ENCODE data around the gene NME7.

NME7 gene

GRCh38 chr1:169240449-169241232 is 127.0 kb downstream of the NME7 start:
- TF ChIP-seq SPI1 (IDR thresholded peaks at IDR 0.05; ENCODE audit: low read depth, low read length) (no peak), POU2F2 (IDR thresholded peaks at IDR 0.05; ENCODE audit: low read depth, low read length) (no peak), POLR2A (IDR thresholded peaks at IDR 0.05; ENCODE audit: low read depth, low read length) (no peak), POLR2AphosphoS5 (IDR thresholded peaks at IDR 0.05; ENCODE audit: low read depth, low read length) (no peak), TAF1 (IDR thresholded peaks at IDR 0.05; ENCODE audit: low read depth, low read length) (no peak), PAX5 (IDR thresholded peaks at IDR 0.05; ENCODE audit: insufficient read depth, low read length, severe bottlenecking) (no peak)
- no peak for DNase-seq (ENCODE audit: insufficient read length, low spot score)
- no peak for FAIRE-seq

- no peak for FAIRE-seq
- TF ChIP-seq TAF1 (IDR thresholded peaks at IDR 0.05; ENCODE audit: low read depth, low read length) (no peak), POU2F2 (IDR thresholded peaks at IDR 0.05; ENCODE audit: low read depth, low read length) (no peak), PAX5 (IDR thresholded peaks at IDR 0.05; ENCODE audit: insufficient read depth, low read length, severe bottlenecking) (no peak), POLR2AphosphoS5 (IDR thresholded peaks at IDR 0.05; ENCODE audit: low read depth, low read length) (no peak), POLR2A (IDR thresholded peaks at IDR 0.05; ENCODE audit: low read depth, low read length) (no peak), SPI1 (IDR thresholded peaks at IDR 0.05; ENCODE audit: low read depth, low read length) (no peak)
- no peak for DNase-seq (ENCODE audit: insufficient read length, low spot score)
These were observed 130.7 kb downstream of the NME7 start for GRCh38 chr1:169236880-169237279.

- no peak for DNase-seq (ENCODE audit: insufficient read length, low spot score)
- TF ChIP-seq TAF1 (IDR thresholded peaks at IDR 0.05; ENCODE audit: low read depth, low read length), result no peak
- TF ChIP-seq POLR2AphosphoS5 (IDR thresholded peaks at IDR 0.05; ENCODE audit: low read depth, low read length), result no peak
- TF ChIP-seq POLR2A (IDR thresholded peaks at IDR 0.05; ENCODE audit: low read depth, low read length), result no peak
- FAIRE-seq, result no peak
These were observed 131.5 kb downstream of the NME7 start for GRCh38 chr1:169236143-169236542.

- no peak for TF ChIP-seq POLR2AphosphoS5 (IDR thresholded peaks at IDR 0.05; ENCODE audit: low read depth, low read length)
- TF ChIP-seq PAX5 (IDR thresholded peaks at IDR 0.05; ENCODE audit: insufficient read depth, low read length, severe bottlenecking), result no peak
- TF ChIP-seq SPI1 (IDR thresholded peaks at IDR 0.05; ENCODE audit: low read depth, low read length), result no peak
- TF ChIP-seq TAF1 (IDR thresholded peaks at IDR 0.05; ENCODE audit: low read depth, low read length), result no peak
- no peak for TF ChIP-seq POLR2A (IDR thresholded peaks at IDR 0.05; ENCODE audit: low read depth, low read length)
- TF ChIP-seq POU2F2 (IDR thresholded peaks at IDR 0.05; ENCODE audit: low read depth, low read length), result no peak
- DNase-seq (ENCODE audit: insufficient read length, low spot score) (no peak), FAIRE-seq (no peak)
These were observed 132.0 kb downstream of the NME7 start for GRCh38 chr1:169235568-169235967.

- DNase-seq (ENCODE audit: insufficient read length, low spot score) (no peak), FAIRE-seq (no peak)
- TF ChIP-seq POLR2AphosphoS5 (IDR thresholded peaks at IDR 0.05; ENCODE audit: low read depth, low read length) (no peak), POLR2A (IDR thresholded peaks at IDR 0.05; ENCODE audit: low read depth, low read length) (no peak), TAF1 (IDR thresholded peaks at IDR 0.05; ENCODE audit: low read depth, low read length) (no peak), POU2F2 (IDR thresholded peaks at IDR 0.05; ENCODE audit: low read depth, low read length) (no peak), SPI1 (IDR thresholded peaks at IDR 0.05; ENCODE audit: low read depth, low read length) (no peak), PAX5 (IDR thresholded peaks at IDR 0.05; ENCODE audit: insufficient read depth, low read length, severe bottlenecking) (no peak)
These were observed 132.8 kb downstream of the NME7 start for GRCh38 chr1:169234780-169235179.

- FAIRE-seq, result no peak
- DNase-seq (ENCODE audit: insufficient read length, low spot score), result no peak
- no peak for TF ChIP-seq POLR2AphosphoS5 (IDR thresholded peaks at IDR 0.05; ENCODE audit: low read depth, low read length)
- TF ChIP-seq POU2F2 (IDR thresholded peaks at IDR 0.05; ENCODE audit: low read depth, low read length), result no peak
- TF ChIP-seq PAX5 (IDR thresholded peaks at IDR 0.05; ENCODE audit: insufficient read depth, low read length, severe bottlenecking), result no peak
- no peak for TF ChIP-seq POLR2A (IDR thresholded peaks at IDR 0.05; ENCODE audit: low read depth, low read length)
- TF ChIP-seq TAF1 (IDR thresholded peaks at IDR 0.05; ENCODE audit: low read depth, low read length), result no peak
- no peak for TF ChIP-seq SPI1 (IDR thresholded peaks at IDR 0.05; ENCODE audit: low read depth, low read length)
These were observed 150.0 kb downstream of the NME7 start for GRCh38 chr1:169217636-169218035.

- DNase-seq (ENCODE audit: insufficient read length, low spot score) (no peak), FAIRE-seq (no peak)
- no peak for TF ChIP-seq POU2F2 (IDR thresholded peaks at IDR 0.05; ENCODE audit: low read depth, low read length)
- TF ChIP-seq PAX5 (IDR thresholded peaks at IDR 0.05; ENCODE audit: insufficient read depth, low read length, severe bottlenecking), result no peak
- TF ChIP-seq TAF1 (IDR thresholded peaks at IDR 0.05; ENCODE audit: low read depth, low read length), result no peak
- TF ChIP-seq POLR2AphosphoS5 (IDR thresholded peaks at IDR 0.05; ENCODE audit: low read depth, low read length), result no peak
- TF ChIP-seq POLR2A (IDR thresholded peaks at IDR 0.05; ENCODE audit: low read depth, low read length), result no peak
- no peak for TF ChIP-seq SPI1 (IDR thresholded peaks at IDR 0.05; ENCODE audit: low read depth, low read length)
These were observed 153.0 kb downstream of the NME7 start for GRCh38 chr1:169214598-169214997.

GRCh38 chr1:169212088-169212487 is 155.5 kb downstream of the NME7 start:
- TF ChIP-seq PAX5 (IDR thresholded peaks at IDR 0.05; ENCODE audit: insufficient read depth, low read length, severe bottlenecking) (no peak), POLR2AphosphoS5 (IDR thresholded peaks at IDR 0.05; ENCODE audit: low read depth, low read length) (no peak), TAF1 (IDR thresholded peaks at IDR 0.05; ENCODE audit: low read depth, low read length) (no peak), POU2F2 (IDR thresholded peaks at IDR 0.05; ENCODE audit: low read depth, low read length) (no peak), POLR2A (IDR thresholded peaks at IDR 0.05; ENCODE audit: low read depth, low read length) (no peak), SPI1 (IDR thresholded peaks at IDR 0.05; ENCODE audit: low read depth, low read length) (no peak)
- no peak for FAIRE-seq

GRCh38 chr1:169207797-169208520 is 159.6 kb downstream of the NME7 start:
- DNase-seq (ENCODE audit: insufficient read length, low spot score) (no peak), FAIRE-seq (no peak)
- TF ChIP-seq POU2F2 (IDR thresholded peaks at IDR 0.05; ENCODE audit: low read depth, low read length) (no peak), POLR2A (IDR thresholded peaks at IDR 0.05; ENCODE audit: low read depth, low read length) (no peak), PAX5 (IDR thresholded peaks at IDR 0.05; ENCODE audit: insufficient read depth, low read length, severe bottlenecking) (no peak), POLR2AphosphoS5 (IDR thresholded peaks at IDR 0.05; ENCODE audit: low read depth, low read length) (no peak), TAF1 (IDR thresholded peaks at IDR 0.05; ENCODE audit: low read depth, low read length) (no peak), SPI1 (IDR thresholded peaks at IDR 0.05; ENCODE audit: low read depth, low read length) (no peak)

More at GRCh38 chr1:169212088-169212487, 155.5 kb downstream of the NME7 start:
- no peak for DNase-seq (ENCODE audit: insufficient read length, low spot score)
